IMR-90 (cell line): ENCODE results near the gene ZNF592. TPM values are rescaled to one million over a fixed set of nuclear protein-coding genes. Genes with fewer than 3 reads are reported as not detected.

Source experiments
- ATAC-seq: fragments of 200-7000 bp; cut with Tn5 transposase; 2 replicates; pipeline ENCODE4 v1.9.1; 2020; ENCODE audit warnings: low read depth, mild to moderate bottlenecking, moderate library complexity
- BruUV-seq: library from RNA; stranded (reverse); fragments of 400-500 nt; replicated peaks from 2 replicates; lab custom pipeline; 2021; lab: Mats Ljungman, UMichigan
- CTCF ChIA-PET: fragments of 300-600 bp; formaldehyde crosslinking; extraction: SDS; loops from one replicate; lab custom pipeline; 2021; ENCODE audit warnings: antibody characterized with exemption; lab: Yijun Ruan, JAX
- POLR2A ChIA-PET: fragments of 300-600 bp; sonication (Branson Sonifier 250); formaldehyde crosslinking; loops from one replicate; lab custom pipeline; 2022; ENCODE audit warnings: antibody characterized with exemption; ENCODE audit not compliant: unreplicated experiment; lab: Charles Lee
- DNase-seq: peaks from one replicate; pipeline ENCODE4 v3.0.0; 2013
- H2AFZ ChIP-seq: replicated peaks from 2 replicates; pipeline ENCODE3; 2013; ENCODE audit warnings: low read length, mild to moderate bottlenecking; ENCODE audit not compliant: poor library complexity
- H2AK5ac ChIP-seq: 2 replicates; pipeline ENCODE4 v1.6.1; 2013; ENCODE audit warnings: low read depth, low read length, inconsistent platforms
- H2AK9ac ChIP-seq: replicated peaks from 2 replicates; pipeline ENCODE3; 2013; ENCODE audit warnings: mild to moderate bottlenecking, low read depth, low read length, moderate library complexity; ENCODE audit not compliant: poor library complexity
- H2BK120ac ChIP-seq: 2 replicates; pipeline ENCODE4 v1.6.1; 2013; ENCODE audit warnings: low read depth, low read length, inconsistent platforms
- H2BK15ac ChIP-seq: 3 replicates; pipeline ENCODE4 v1.6.1; 2013; ENCODE audit warnings: low read depth, low read length, inconsistent platforms
- H2BK20ac ChIP-seq: 2 replicates; pipeline ENCODE4 v1.6.1; 2013; ENCODE audit warnings: low read depth, mild to moderate bottlenecking, inconsistent platforms, low read length, moderate library complexity
- H2BK5ac ChIP-seq: 2 replicates; pipeline ENCODE4 v1.6.1; 2013; ENCODE audit warnings: mild to moderate bottlenecking, low read depth, low read length, inconsistent platforms; ENCODE audit not compliant: poor library complexity, severe bottlenecking
- H3K14ac ChIP-seq: replicated peaks from 2 replicates; pipeline ENCODE4 v1.6.1; 2013; ENCODE audit warnings: low read depth, low read length, inconsistent platforms
- H3K18ac ChIP-seq: 2 replicates; pipeline ENCODE4 v1.6.1; 2013; ENCODE audit warnings: low read depth, low read length, control low read depth
- H3K23ac ChIP-seq: 2 replicates; pipeline ENCODE4 v1.6.1; 2013; ENCODE audit warnings: low read depth, low read length, inconsistent platforms
- H3K27ac ChIP-seq: 2 replicates; pipeline ENCODE4 v1.5.1; 2013; ENCODE audit warnings: mild to moderate bottlenecking, control low read depth, low read length; ENCODE audit not compliant: insufficient read depth
- H3K27me3 ChIP-seq: 2 replicates; pipeline ENCODE4 v1.6.1; 2013; ENCODE audit warnings: low read length; ENCODE audit not compliant: control insufficient read depth, insufficient read depth
- H3K36me3 ChIP-seq: 2 replicates; pipeline ENCODE4 v1.6.1; 2013; ENCODE audit warnings: low read length, mixed read lengths; ENCODE audit not compliant: control insufficient read depth, insufficient read depth
- H3K4ac ChIP-seq: 2 replicates; pipeline ENCODE4 v1.6.1; 2013; ENCODE audit warnings: low read depth, low read length, inconsistent platforms
- H3K4me1 ChIP-seq: 2 replicates; pipeline ENCODE4 v1.6.1; 2013; ENCODE audit warnings: low read length, mixed read lengths; ENCODE audit not compliant: control insufficient read depth, insufficient read depth
- H3K4me2 ChIP-seq: 2 replicates; pipeline ENCODE4 v1.6.1; 2013; ENCODE audit warnings: low read depth, mild to moderate bottlenecking, control low read depth, low read length, moderate library complexity
- H3K4me3 ChIP-seq: 2 replicates; pipeline ENCODE4 v1.5.1; 2013; ENCODE audit warnings: low read depth, mild to moderate bottlenecking, control low read depth, low read length, moderate library complexity; ENCODE audit not compliant: insufficient read depth
- H3K56ac ChIP-seq: 2 replicates; pipeline ENCODE4 v1.6.1; 2013; ENCODE audit warnings: low read length, inconsistent platforms; ENCODE audit not compliant: insufficient read depth; ENCODE audit errors: extremely low read depth
- H3K79me1 ChIP-seq, 2 experiments: 2 replicates each; pipeline ENCODE4 v1.6.1; 2013; ENCODE audit warnings: low read length in 2 of 2, inconsistent platforms in 1 of 2, low read depth in 1 of 2
- H3K9ac ChIP-seq: 2 replicates; pipeline ENCODE4 v1.6.1; 2013; ENCODE audit warnings: low read depth, low read length, control low read depth
- H3K9me1 ChIP-seq: 2 replicates; pipeline ENCODE4 v1.6.1; 2013; ENCODE audit warnings: low read length, inconsistent platforms; ENCODE audit not compliant: insufficient read depth
- H3K9me3 ChIP-seq: 2 replicates; pipeline ENCODE4 v1.6.1; 2013; ENCODE audit warnings: low read length; ENCODE audit not compliant: control insufficient read depth, insufficient read depth
- H4K20me1 ChIP-seq: 2 replicates; pipeline ENCODE4 v1.6.1; 2013; ENCODE audit warnings: low read length, inconsistent platforms; ENCODE audit not compliant: insufficient read depth
- H4K5ac ChIP-seq: 2 replicates; pipeline ENCODE4 v1.6.1; 2013; ENCODE audit warnings: mild to moderate bottlenecking, low read depth, low read length, control low read depth
- H4K8ac ChIP-seq, 2 experiments: 2 replicates each; pipeline ENCODE4 v1.6.1; 2013; ENCODE audit warnings: low read depth in 2 of 2, low read length in 2 of 2, control low read depth in 1 of 2, inconsistent platforms in 1 of 2
- H4K91ac ChIP-seq: 2 replicates; pipeline ENCODE4 v1.6.1; 2013; ENCODE audit warnings: low read depth, low read length, inconsistent platforms; ENCODE audit not compliant: insufficient read depth
- CEBPB ChIP-seq: IDR thresholded peaks from 2 replicates; pipeline ENCODE4 v1.6.1; 2012; ENCODE audit warnings: low read depth, low read length, improper control_type of control experiment
- MXI1 ChIP-seq: IDR thresholded peaks from 2 replicates; pipeline ENCODE4 v1.6.1; 2012; ENCODE audit warnings: low read depth, mild to moderate bottlenecking, low read length, moderate library complexity, borderline replicate concordance
- NFE2L2 ChIP-seq: fragments of 150-350 bp; IDR thresholded peaks from 2 replicates; pipeline ENCODE4 v1.6.1; 2016; ENCODE audit warnings: low read depth, mild to moderate bottlenecking, low read length
- RAD21 ChIP-seq: IDR thresholded peaks from 2 replicates; pipeline ENCODE4 v1.6.1; 2012; ENCODE audit warnings: low read length, improper control_type of control experiment
- RCOR1 ChIP-seq: IDR thresholded peaks from 2 replicates; pipeline ENCODE4 v1.6.1; 2012; ENCODE audit warnings: mild to moderate bottlenecking, low read length, improper control_type of control experiment; ENCODE audit not compliant: insufficient replicate concordance
- RFX5 ChIP-seq: IDR thresholded peaks from 2 replicates; pipeline ENCODE4 v1.8.0; 2012; ENCODE audit warnings: low read depth, mild to moderate bottlenecking, low read length, moderate library complexity
- WGBS, 2 experiments: methylation state at CpG; one replicate each; pipeline versions ENCODE4 v1.1.5 to v1.1.7; 2013; ENCODE audit warnings: missing lambda C conversion rate in 2 of 2; ENCODE audit not compliant: insufficient read length in 1 of 2; ENCODE audit errors: extremely low coverage in 2 of 2; 5-methylcytosine and 5-hydroxymethylcytosine counted together
- dilution Hi-C: fragments of 300-500 bp; cut with HindIII; formaldehyde crosslinking; loops from one replicate; pipeline ENCODE4 v1.14.3; 2018; ENCODE audit warnings: low sequenced_read_pairs; ENCODE audit not compliant: unreplicated experiment
- in situ Hi-C: fragments of 300-500 bp; cut with MboI; formaldehyde crosslinking; loops from 3 replicates; pipeline ENCODE4 v1.14.3; 2019; ENCODE audit warnings: low sequenced_read_pairs, inconsistent platforms, mixed read lengths
- intact Hi-C: fragments of 100-400 bp; cut with micrococcal nuclease; formaldehyde crosslinking; loops from 2 replicates; pipeline ENCODE4 v1.10.0; 2022
- polyA plus RNA-seq, 3 experiments: library from polyadenylated mRNA; depleted of rRNA; stranded (reverse); fragments of >200 nt; gene quantifications; 2 replicates each; pipeline ENCODE4 v1.2.3, GENCODE V29; 2012; ENCODE audit warnings: low replicate concordance in 1 of 3
- total RNA-seq: library from RNA; depleted of rRNA; stranded (reverse); fragments of >200 nt; gene quantifications from 2 replicates; pipeline ENCODE4 v1.2.3, GENCODE V29; 2012
- TF ChIP-seq, protein P1 (sequence below): fragments of 150-350 bp; IDR thresholded peaks from 2 replicates; pipeline ENCODE4 v1.6.1; 2016; ENCODE audit warnings: low read depth, mild to moderate bottlenecking, low read length, moderate library complexity, borderline replicate concordance
- TF ChIP-seq, protein P2 (sequence below): fragments of 150-350 bp; IDR thresholded peaks from 2 replicates; pipeline ENCODE4 v1.6.1; 2017; ENCODE audit warnings: mild to moderate bottlenecking, antibody characterized with exemption, low read length, low read depth

The ZNF592 gene
- total and polyA plus RNA-seq, 2 of the 4 experiments (the other 2 are of a cell fraction): 4.3 to 10.2 TPM

DNA sequence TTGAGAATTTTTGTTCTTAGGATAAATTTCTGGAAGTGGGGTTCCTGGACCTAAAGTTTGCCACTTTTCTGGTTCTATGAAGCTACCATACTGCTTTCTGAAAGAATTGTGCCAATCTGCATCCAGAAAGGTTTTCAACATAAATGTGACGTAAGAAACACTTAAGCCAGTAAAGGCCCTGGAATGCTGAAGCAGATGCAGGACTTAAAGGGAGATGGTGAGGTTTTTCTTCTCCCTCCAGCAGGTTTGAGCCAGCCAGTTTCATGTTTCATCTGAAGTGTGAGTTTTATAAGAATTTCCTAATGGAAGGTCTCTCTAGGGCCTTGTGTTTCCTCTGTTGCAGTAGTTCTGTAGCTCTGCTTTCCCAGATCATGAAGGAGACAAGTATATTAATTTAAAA lies 33.1 kb downstream of the ZNF592 start:
- peak; percentile 47 for DNase-seq

More for the DNA sequence above, 33.1 kb downstream of the ZNF592 start:
- dilution Hi-C loops (no loop called here), intact Hi-C loops (no loop called here), in situ Hi-C loops (no loop called here)
- H3K9me3 ChIP-seq: no peaks in the 10 kb centered on the region
- peaks cover 26 to 86% of the 10 kb centered on the region in 2 experiments for H3K79me1 ChIP-seq
- H3K4me1 ChIP-seq: 0 out of 2 replicates have a peak, but pooled peaks cover 2% of the 10 kb centered on the region
- H2BK120ac ChIP-seq: no peak overlapping the region
- no peak overlapping the region for H2BK15ac ChIP-seq
- no peak overlapping the region for H4K8ac ChIP-seq
- TF ChIP-seq RAD21: no peak
- TF ChIP-seq, protein P1, sequence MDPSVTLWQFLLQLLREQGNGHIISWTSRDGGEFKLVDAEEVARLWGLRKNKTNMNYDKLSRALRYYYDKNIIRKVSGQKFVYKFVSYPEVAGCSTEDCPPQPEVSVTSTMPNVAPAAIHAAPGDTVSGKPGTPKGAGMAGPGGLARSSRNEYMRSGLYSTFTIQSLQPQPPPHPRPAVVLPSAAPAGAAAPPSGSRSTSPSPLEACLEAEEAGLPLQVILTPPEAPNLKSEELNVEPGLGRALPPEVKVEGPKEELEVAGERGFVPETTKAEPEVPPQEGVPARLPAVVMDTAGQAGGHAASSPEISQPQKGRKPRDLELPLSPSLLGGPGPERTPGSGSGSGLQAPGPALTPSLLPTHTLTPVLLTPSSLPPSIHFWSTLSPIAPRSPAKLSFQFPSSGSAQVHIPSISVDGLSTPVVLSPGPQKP: no peak
- no peak for TF ChIP-seq RFX5
- no peak for TF ChIP-seq NFE2L2
- TF ChIP-seq, protein P2, sequence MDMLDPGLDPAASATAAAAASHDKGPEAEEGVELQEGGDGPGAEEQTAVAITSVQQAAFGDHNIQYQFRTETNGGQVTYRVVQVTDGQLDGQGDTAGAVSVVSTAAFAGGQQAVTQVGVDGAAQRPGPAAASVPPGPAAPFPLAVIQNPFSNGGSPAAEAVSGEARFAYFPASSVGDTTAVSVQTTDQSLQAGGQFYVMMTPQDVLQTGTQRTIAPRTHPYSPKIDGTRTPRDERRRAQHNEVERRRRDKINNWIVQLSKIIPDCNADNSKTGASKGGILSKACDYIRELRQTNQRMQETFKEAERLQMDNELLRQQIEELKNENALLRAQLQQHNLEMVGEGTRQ: no peak
- no peak for TF ChIP-seq RCOR1
- TF ChIP-seq CEBPB: no peak
- TF ChIP-seq MXI1: no peak
- no peak overlapping the region for H3K4ac ChIP-seq
- no peak overlapping the region for H2AK5ac ChIP-seq
- peak; percentile 61 for ATAC-seq
- peaks cover 20% of the 10 kb centered on the region for H4K20me1 ChIP-seq
- POLR2A ChIA-PET: no interaction called here
- H3K36me3 ChIP-seq: peaks cover 34% of the 10 kb centered on the region
- H2AFZ ChIP-seq: no peak overlapping the region
- no peak overlapping the region for H2BK5ac ChIP-seq
- CTCF ChIA-PET: no interaction called here
- H3K4me3 ChIP-seq: no peak overlapping the region
- BruUV-seq: no TSS peak
- no peak overlapping the region for H2BK20ac ChIP-seq
- H3K9ac ChIP-seq: no peak overlapping the region
- H4K5ac ChIP-seq: no peak overlapping the region
- no peak overlapping the region for H3K23ac ChIP-seq
- no peak overlapping the region for H3K4me2 ChIP-seq
- no peak overlapping the region for H3K56ac ChIP-seq
- no CpG with 5 or more reads among the region's 1 CpG for WGBS, 2 experiments
- H3K27ac ChIP-seq: no peak overlapping the region
- no peak overlapping the region for H4K91ac ChIP-seq
- H3K9me1 ChIP-seq: peaks cover 7% of the 10 kb centered on the region; the same call in 1 of the 2 replicates
- H3K18ac ChIP-seq: no peak overlapping the region
- H2AK9ac ChIP-seq: no peak overlapping the region
- H3K14ac ChIP-seq: no peak overlapping the region
- no peaks in the 10 kb centered on the region for H3K27me3 ChIP-seq
